ENCODE measurements around the gene RHEB.

RHEB gene

DNA sequence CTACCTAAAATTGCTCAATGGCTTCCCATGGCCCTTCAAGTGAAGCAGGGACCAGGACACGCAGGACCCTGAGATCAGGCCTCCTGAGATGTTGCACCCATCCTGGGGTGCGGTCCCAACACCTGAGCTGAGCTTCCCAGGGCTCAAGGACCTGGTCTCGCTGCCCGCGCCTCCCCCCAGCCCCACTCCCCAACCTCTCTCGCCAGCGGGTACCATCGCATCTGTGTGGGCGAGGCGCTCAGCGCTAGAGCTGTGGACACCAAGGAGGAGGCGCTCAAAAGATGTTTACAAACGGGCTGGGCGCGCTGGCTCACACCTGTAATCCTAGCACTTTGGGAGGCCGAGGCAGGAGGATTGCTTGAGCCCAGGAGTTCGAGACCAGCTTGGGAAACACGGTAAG is 72.4 kb downstream of the RHEB start:
- DNase-seq: no peak

DNA sequence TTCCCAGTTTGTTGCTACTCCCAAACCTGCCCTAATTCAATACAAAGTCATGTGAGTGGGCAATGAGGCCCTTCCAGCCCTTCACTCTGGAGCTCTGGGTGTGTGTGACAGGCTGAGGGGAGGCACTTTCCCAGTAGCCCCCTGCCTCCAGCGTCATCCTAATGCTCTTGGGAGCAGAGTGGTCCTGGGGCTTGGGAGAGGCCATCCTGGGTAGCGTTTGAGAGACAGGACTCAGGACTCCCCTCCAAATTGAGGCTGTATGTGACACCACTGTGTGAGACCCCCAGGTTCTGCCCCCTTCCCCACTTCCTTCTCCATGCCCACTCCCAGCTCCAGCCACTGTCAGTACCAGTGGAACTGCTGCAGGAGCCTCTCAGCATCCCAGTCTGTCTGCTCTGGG is 73.3 kb downstream of the RHEB start:
- DNase-seq: no peak

DNA sequence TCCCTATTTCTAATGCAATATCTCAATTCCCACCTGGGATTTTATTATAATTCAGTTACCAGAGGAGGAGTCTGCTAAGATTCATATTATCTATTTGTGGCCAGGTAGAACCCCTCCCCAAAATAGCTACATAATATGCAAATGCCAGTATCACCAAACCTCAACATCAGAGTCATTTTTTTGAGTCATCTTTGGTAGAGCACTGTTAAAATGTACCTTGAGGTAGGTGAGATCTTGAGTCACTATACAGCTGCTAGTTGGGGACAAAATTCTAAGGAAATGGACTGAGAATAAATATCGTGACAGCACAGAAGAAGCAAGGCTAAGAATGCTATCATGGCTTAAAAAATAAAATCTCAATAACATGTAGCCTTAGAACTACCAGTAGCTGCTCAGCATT is 75.1 kb downstream of the RHEB start:
- DNase-seq: no peak

DNA sequence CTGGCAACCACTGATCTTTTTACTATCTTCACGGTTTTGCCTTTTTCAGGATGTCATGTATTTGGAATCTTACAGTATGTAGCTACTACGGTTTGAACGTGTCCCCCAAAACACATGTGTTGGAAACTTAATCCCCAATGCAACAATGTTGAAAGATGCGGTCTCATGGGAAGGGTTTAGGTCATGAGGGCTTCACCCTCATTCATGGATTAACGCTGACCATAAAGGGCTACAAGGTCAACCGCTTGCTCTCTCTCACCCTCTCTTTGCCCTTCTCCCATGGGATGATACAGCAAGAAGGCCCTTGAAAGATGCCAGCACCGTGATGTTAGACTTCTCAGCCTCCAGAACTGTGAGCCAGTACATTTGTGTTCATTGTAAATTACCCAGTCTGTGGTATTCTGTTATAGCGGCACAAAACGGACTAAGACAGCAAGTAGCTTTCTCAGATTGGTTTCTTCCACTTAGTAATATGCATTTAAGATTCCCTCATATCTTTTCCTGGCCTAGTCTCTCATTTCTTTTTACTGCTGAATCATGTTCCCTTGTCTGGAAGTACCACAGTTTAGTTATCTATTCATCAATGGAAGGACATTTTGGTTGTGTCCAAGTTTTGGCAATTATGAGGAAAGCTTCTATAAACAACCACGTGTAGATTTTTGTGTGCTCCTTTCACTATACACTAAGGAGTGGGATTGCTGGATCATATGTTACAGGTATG is 76.8 kb downstream of the RHEB start:
- DNase-seq: no peak

DNA sequence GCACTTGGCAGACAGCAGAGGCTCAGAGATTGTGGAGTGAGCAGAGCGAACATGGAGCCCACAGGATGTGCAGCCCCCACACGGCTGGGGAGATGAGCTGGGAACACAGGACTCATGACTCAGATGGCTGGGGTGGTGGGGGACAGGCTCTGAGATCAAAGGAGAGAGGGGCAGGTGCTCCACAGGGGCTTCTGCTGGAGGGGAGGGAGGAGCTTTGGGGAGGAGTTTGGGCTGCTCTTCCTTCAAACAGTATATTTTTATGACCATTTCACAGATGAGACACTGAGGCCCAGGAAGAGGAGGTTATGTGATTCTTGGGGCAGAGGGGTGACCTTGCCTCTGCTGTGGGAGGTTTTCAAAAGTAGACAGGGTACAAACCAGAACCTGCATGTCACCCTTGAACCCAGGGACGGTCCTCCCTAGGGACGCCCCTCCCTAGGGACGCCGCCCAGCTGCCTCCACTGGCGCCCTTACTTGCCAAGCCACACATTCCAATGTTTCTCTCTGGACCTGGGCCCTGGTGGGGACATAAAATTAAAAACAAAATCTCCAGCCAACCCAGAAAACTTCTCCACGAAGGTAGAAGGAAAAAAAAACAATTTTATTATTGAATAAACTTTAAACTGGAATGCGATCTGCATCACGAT is 78.8 kb downstream of the RHEB start:
- DNase-seq: no peak

DNA sequence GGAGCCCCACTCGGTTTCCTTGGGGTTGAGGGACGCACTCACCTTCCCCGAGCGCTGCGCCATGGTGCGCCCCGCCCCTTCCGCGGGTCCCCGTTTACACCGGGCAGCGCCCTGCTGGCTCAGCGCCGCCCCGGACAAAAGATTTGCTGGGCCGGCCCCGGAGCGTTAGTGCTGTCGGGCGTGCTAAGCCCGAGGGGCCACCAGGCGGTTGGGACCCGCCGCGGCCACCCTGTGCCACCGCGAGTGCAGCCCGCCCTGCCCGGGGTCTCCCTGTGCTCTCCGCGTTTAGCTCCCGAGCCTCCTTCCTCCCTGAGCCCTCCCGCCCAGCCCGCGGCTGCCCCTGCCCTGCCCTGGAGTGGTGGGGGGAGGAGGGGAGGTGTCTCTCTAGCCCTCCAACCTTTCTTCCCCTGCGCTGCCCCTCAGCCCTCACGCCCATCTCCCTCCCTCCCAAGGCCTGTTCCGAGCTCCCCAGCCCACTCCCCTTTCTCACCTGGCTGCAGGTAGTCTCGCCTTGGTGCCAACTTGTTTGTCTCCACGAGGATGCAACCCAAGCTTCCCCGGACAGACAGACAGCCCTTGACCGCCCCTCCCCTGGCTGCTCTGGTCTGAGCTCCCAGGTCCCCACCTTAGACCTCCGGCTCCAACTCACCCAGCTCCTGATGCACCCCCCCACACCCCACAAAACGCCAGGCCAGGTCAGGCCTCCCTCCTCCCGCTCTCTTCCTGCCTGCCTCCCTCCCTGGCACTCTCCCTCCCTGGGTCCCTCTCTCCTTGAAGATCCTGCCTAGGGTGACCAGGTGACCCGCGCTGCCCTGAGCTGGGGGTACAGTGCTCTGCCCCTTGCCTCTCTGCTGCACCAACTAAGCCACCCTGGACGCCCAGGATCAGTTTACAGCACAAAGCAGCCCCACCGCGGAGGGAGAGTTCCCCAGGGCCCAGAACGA is 79.6 kb downstream of the RHEB start, which contains the start of gene CRYGN:
Gene CRYGN (minus strand): TSS at position 287 of the 944 bp plus-strand sequence. CDS start 224 bp downstream, at position 63.
- no peak for DNase-seq

DNA sequence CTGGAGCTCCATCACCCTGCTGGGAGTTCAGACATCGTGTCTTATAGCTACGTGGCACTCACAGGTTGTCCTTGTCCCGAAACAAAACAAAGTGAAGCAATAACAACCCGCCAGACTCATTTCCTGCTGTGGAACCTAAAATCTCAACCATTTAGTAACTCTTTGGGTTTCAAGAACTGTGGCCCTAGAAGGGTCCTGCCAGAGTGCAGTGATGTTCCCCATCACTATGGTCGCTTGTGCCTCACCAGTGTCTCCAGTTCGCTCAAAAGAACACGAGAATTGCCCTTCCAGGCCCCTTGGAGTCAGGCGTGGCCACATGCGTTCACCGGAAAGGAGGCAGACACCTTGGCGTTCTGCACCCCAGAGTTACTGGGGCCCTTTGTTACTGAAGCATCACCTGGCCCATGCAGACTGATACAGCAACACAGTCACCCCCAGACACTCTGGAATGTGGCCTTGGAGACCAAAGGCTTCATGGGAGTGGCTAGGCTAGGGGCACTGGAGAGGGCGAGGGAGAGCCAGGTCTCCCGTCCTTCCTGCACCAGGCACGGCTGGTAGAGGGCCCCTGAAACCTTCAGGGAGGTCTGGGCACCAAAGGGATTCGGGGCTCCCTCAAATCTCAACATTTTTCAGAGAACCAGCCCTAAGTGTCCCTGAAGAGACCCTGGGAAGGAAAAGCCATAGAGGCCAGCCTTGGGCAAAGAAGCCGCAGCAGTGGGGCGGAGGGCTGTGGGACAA is 80.7 kb downstream of the RHEB start:
- no peak for DNase-seq

DNA sequence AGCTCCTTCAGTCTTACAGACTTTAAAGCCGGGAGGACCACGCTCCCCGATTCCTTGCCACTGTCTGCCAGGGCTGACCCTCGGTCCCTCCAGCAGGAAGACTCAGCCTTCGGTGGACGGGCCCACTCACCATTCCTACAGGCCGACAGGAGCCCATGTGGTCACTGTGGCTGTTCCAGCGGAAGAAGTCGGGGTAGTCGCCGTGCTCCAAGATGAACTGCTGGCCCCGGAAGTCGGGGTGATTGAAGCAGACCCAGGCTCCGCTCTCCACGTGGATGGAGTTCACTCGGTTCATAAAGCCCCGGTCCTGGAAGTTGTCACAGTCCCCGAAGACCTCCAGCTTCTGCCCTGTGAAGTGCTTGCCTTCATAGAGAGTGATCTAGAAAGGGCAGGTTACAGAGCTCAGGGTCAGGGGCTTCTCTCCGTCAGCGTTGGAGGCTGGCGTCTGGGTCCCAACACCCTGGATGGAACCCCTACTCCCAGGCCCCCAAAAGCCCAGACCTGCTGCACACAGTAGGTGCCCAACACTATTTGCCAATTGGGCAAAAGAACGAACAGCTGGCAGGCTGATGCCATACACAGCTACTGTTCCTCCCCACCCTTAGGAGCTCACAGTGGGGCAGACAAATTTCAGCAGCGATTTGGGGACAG is 81.7 kb downstream of the RHEB start:
- no peak for DNase-seq

DNA sequence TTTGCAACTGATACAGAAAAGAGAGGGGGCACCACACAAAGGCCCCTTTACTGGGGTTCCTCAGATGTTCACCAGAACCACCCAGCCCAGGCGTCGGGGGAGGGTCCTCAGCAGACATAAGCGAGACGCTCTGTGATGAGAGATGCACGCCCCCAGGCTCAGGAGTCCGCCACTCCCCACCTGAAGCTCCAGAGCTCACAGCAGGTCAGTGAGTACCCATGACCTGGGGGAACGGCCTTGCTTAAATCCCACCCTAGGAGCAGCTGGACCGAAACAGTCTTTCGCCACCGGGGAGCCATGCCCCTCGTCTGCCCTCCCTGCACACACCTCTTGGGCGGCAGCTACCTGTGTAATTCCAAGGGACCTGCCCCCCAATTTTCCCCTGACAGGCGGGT is 82.5 kb downstream of the RHEB start:
- no peak for DNase-seq

DNA sequence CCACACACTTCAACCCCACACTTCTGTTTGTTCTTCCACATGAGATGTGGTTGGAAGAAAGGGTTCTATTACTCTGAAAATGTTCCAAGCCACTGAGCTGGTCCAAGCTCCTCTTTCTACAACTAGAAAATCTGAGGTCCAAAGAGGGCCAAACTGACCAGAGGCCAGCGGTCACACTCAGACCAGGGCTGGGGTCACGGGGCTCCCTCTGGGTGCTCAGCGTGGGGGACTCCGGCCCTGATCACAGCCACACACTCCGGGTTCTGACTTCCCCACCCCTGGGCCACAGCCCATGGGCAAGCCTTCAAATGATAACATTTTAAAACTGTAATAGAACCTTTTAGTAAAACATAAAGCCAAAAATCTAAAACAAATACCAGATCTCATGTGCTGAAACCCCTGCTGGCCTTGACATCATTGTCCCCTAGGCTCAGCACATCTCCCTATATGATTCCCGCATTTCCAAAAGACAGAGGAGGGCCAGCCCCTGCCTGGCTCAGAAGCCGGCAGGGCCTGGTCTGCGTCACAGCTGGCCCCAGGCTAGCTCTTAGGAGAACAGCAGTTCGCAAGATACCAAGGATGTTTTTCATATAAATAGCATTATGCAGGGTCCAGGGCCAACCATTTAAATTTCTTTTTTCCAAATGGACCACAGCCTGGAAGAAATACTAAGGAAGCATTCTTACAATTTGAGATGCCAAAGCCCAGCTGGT is 83.1 kb downstream of the RHEB start:
- no peak for DNase-seq

DNA sequence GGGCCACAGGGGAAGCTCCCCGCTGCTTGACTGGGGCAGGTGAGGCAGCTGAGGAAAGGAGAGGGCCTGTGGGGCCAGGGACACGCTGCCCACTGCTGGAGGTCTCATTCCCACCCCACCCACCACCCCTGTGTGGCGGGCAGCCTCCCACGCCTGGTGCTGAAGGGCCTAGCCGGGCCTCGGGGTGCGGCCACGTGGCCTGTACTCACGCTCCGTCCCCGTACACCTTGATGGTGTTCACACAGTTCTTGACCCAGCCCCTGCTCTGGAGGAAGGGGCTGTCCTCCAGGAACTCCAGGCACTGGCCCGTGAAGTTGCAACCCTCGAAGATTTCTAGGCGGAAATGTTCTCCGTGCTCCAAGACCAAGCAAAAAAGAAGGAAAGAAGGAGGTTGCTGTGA is 83.7 kb downstream of the RHEB start:
- DNase-seq: no peak

DNA sequence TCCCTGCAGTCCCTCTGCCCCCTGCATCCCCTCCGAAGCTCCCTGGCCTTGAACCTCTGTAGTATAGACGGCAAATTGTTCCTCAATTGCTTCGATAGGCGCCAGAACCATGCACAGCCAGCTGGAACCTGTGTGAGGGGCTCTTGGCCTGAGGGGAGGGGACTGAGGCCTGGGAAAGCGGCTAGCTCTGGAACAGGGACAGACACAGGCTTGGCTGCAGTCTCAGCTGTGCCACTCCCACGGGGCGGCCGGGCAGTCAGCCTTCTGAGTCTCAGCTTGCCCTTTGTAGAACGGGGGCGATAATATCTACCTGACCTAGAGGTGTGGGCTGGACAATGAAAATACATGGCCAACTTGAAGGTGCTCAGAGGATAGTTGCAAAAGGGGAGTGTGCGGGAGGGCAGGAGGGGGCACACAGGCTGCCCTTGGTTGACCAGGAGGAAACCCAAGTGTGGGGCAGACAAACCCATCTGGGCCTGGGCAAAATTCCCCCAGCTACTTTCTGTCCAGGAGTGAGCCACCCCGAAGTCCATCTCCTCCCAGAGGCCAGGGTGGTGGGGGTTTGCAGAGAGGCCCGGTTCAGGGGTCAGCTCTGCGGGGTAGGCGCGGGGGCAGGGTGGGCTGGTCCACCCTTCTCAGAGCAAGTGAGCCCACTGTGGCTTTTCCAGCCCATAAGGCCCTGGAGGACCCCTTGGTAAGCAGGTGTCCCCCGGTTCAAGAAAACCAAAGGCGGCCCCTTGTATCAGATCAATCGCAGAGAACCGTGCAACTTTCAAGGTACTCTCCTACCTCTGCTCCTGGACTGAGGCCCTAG is 84.4 kb downstream of the RHEB start:
- DNase-seq: no peak

DNA sequence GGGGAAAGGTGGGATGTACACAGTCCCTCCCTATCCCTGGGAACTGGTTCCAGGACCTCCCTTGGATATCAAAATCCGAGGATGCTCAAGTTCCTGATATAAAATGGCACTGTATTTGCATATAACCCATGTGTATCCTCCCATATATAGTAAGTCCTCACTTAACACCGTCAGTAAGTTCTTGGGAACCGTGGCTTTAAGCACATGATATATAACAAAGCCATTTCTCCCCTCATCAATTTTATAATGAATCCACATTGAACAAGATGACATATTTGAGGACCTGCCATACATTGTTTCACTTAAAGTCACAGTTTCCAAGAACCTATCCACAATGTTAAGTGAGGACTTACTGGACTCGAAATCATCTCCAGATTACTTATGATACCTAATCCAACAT is 85.1 kb downstream of the RHEB start:
- DNase-seq: no peak

DNA sequence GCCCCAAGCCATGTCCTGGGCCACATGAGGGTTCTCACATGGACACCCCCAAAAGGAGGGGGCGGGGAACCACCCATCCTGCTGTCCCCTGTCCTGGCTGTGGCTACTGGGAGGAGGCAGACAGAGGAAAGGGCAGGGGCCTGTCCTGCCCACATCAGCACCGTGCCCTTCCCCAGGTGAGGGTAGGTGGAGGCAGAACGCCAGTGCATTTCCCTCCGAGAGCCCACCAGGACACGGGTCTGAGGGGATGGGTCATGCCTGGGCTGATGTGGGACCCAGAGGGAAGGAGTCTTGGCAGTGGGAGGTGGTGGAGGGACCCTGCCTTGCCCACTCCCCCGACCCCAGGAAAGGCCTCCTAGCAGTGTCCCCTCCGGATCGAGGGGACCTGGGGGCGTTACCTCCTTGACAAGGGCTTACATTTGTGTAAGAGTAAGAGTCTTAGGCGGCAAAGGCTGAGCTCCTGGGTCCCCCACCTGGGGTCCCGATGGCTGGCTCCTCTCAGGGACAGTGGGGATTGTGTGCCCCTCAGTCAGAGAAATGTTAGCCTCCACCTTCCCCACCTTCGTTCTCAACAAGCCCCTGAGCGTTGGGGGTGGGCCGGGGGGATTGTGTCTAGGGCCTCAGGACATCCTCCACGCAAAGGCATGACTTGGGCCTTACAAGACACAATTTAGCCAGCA is 85.8 kb downstream of the RHEB start:
- no peak for DNase-seq

DNA sequence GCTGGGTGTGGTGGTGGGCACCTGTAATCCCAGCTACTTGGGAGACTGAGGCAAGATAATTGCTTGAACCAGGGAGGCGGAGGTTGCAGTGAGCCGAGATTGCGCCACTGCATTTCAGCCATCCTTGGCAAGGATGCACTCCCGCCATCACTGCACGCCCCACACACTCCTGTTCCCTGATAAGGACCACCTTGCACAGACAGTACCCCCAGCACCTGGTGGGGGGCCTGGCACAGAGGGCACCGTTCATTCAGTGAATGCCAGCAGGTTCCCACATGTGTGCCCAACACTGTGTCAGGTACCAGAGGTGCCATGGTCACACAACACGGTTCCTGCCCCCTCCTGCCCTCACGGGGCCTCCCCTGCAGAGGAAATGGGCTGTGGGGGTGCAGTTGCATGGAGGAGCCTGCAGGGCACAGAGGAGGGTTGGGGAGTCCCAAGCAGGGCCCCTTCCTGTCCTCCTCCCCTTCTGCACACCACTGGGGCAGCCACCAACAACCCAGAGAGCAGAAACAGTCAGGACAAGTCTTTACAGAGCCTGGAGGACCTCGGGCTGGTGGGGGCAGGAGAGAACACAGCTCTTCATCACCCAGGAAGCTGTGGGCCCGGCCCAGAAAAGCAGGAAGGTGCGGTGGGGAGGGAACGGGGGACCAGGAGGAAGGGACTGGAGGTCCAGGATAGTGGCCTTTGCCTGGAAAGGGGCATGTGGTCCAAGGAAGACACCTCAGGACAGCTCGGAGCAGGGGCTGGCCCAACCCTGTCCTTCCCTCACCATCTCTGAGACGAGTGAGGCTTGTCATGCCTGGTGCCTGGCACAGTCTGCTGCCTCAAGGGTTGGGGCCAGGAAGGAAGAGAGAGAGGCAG is 86.8 kb downstream of the RHEB start:
- DNase-seq: no peak

DNA sequence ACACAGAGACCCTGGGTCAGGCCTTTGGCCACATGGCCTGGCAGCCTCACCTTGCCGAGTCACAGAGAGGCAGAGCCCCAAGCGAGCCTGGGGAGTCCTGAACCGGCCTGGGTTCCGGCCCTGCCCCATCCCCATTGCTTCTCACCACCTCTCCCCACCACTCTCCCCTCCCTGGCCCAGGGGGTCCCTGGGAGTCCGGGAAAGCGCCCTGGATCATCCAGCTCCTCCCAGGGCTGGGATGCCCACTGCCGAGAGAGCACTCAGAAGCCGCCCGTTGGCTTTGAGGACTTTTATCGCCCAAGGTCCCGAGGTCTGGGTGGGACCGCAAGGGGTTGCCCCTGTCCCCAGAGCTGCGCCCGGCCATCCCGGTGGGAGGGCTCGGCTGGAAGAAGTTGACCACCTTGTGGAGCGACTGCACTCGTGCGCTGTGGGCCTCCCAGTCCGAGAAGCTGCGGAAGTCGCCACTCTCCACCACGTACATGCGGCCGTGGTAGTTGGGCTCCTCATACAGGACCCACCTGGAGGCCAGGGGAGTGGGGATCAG is 87.9 kb downstream of the RHEB start:
- DNase-seq: no peak

DNA sequence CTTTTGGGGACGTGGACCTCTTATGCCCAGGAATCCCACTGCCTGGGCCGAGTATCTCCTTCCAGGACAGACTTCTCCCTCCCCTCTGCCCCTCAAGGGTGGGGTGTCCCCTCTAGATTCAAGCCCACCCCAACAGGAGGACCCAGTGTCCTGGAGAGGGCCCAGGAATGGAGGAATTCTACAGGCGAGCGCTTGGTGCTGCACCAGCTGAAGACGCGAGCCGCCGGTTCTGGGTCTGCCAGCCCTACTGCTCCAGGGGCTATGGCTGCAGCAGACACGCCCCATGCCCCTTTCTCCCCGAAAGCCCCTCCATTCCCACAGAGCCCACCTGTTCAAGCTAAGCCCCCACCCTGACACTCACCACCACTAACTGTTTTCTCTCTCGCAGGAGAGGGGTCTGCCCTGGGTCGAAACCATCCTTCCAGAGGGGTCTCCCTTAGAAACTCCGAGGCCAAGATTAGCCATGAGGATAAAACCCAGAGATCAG is 88.4 kb downstream of the RHEB start:
- DNase-seq: no peak

DNA sequence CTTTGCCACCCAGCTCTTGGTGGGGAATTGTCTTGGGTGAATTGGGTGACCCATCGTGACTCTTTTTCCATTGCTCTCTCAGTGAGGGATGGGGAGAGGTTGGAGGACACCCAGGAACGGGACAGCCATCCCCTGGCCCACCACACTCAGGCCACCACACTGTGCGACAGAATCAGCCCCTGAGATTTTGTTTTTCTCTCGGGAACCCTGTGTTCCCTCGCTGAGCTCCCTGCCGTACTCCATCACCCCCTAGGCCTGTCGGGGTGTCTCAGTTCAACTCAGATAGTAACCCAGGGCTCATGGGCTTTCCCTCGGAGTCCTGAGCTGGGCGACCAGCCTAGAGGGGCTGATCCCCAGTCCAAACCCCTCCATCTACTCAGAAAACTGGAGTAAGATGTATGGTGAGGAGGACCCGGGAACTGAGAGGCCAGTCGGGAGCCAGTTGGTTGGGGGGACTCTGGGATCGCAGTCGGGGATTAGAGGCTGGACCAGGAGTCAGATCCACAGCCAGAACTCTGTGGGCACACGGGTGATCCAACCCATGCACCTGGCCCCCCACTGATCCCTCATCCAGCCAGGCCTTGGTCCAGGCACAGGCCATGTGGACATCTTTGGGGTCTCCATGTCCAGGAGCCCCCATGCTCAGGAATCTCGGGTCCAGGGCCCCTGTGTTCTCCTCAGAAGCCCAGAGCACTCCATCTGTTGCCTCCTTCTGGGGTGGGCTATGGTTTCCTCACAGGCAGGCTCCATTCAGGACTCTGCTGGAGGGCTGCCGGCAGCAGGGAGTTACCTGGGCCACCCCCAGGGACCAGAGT is 89.1 kb downstream of the RHEB start:
- DNase-seq: no peak
